Measurements from ENCODE around the gene C3orf49.

C3orf49 gene

GRCh38 chr3:63847718-63848450, 28.8 kb downstream of the C3orf49 start:
- TF ChIP-seq CTCF (IDR thresholded peaks at IDR 0.05; ENCODE audit: low read depth, low read length, missing control alignments), result no peak
- H3K4me3 ChIP-seq (ENCODE audit: low read depth, low read length), result no peak overlapping the region
- DNase-seq (ENCODE audit: low read depth), result no peak

- no peak for TF ChIP-seq CTCF (IDR thresholded peaks at IDR 0.05; ENCODE audit: low read depth, low read length, missing control alignments)
- no peak overlapping the region for H3K4me3 ChIP-seq (ENCODE audit: low read depth, low read length)
- DNase-seq (ENCODE audit: low read depth), result no peak
Observed at GRCh38 chr3:63849175-63849574, 30.1 kb downstream of the C3orf49 start.

- no peak for DNase-seq (ENCODE audit: low read depth)
- no peak for TF ChIP-seq CTCF (IDR thresholded peaks at IDR 0.05; ENCODE audit: low read depth, low read length, missing control alignments)
- H3K4me3 ChIP-seq (ENCODE audit: low read depth, low read length), result no peak overlapping the region
Observed at GRCh38 chr3:63851287-63851686, 32.2 kb downstream of the C3orf49 start.

- no peak overlapping the region for H3K4me3 ChIP-seq (ENCODE audit: low read depth, low read length)
- DNase-seq (ENCODE audit: low read depth), result no peak
- TF ChIP-seq CTCF (IDR thresholded peaks at IDR 0.05; ENCODE audit: low read depth, low read length, missing control alignments), result no peak
Observed at GRCh38 chr3:63853106-63853505, 34.0 kb downstream of the C3orf49 start.

- TF ChIP-seq CTCF (IDR thresholded peaks at IDR 0.05; ENCODE audit: low read depth, low read length, missing control alignments), result no peak
- no peak for DNase-seq (ENCODE audit: low read depth)
- no peak overlapping the region for H3K4me3 ChIP-seq (ENCODE audit: low read depth, low read length)
Observed at GRCh38 chr3:63855333-63855940, 36.3 kb downstream of the C3orf49 start.

- no peak for DNase-seq (ENCODE audit: low read depth)
- H3K4me3 ChIP-seq (ENCODE audit: low read depth, low read length), result no peak overlapping the region
- TF ChIP-seq CTCF (IDR thresholded peaks at IDR 0.05; ENCODE audit: low read depth, low read length, missing control alignments), result no peak
Observed at GRCh38 chr3:63857311-63857710, 38.2 kb downstream of the C3orf49 start.

GRCh38 chr3:63860776-63861175, 41.7 kb downstream of the C3orf49 start:
- TF ChIP-seq CTCF (IDR thresholded peaks at IDR 0.05; ENCODE audit: low read depth, low read length, missing control alignments), result no peak
- no peak overlapping the region for H3K4me3 ChIP-seq (ENCODE audit: low read depth, low read length)
- no peak for DNase-seq (ENCODE audit: low read depth)
